ENCODE measurements around the gene UQCR10.

UQCR10 gene

GRCh38 chr22:29755889-29756288 is 11.3 kb upstream of the UQCR10 start:
- in situ Hi-C loops (cut with HindIII; ENCODE audit: low pct_ligation_motif_present, low pct_unique_long_range_greater_than_20kb, low sequenced_read_pairs), result no loop called here
- DNase-seq, result no peak

- in situ Hi-C loops (cut with HindIII; ENCODE audit: low pct_ligation_motif_present, low pct_unique_long_range_greater_than_20kb, low sequenced_read_pairs), result no loop called here
- DNase-seq, result no peak
These were observed 10.8 kb upstream of the UQCR10 start for GRCh38 chr22:29756341-29756740.

- in situ Hi-C loops (cut with HindIII; ENCODE audit: low pct_ligation_motif_present, low pct_unique_long_range_greater_than_20kb, low sequenced_read_pairs), result no loop called here
- no peak for DNase-seq
These were observed 10.1 kb upstream of the UQCR10 start for GRCh38 chr22:29757096-29757495.

GRCh38 chr22:29758068-29758622 is 9.0 kb upstream of the UQCR10 start:
- in situ Hi-C loops (cut with HindIII; ENCODE audit: low pct_ligation_motif_present, low pct_unique_long_range_greater_than_20kb, low sequenced_read_pairs), result no loop called here
- no peak for DNase-seq

- in situ Hi-C loops (cut with HindIII; ENCODE audit: low pct_ligation_motif_present, low pct_unique_long_range_greater_than_20kb, low sequenced_read_pairs), result no loop called here
- DNase-seq, result no peak
These were observed 8.2 kb upstream of the UQCR10 start for GRCh38 chr22:29758959-29759358.

GRCh38 chr22:29762263-29762662 is 4.9 kb upstream of the UQCR10 start:
- no peak for DNase-seq
- in situ Hi-C loops (cut with HindIII; ENCODE audit: low pct_ligation_motif_present, low pct_unique_long_range_greater_than_20kb, low sequenced_read_pairs), result no loop called here

- in situ Hi-C loops (cut with HindIII; ENCODE audit: low pct_ligation_motif_present, low pct_unique_long_range_greater_than_20kb, low sequenced_read_pairs), result no loop called here
- no peak for DNase-seq
These were observed 1.1 kb upstream of the UQCR10 start for GRCh38 chr22:29765905-29766631.

GRCh38 chr22:29766632-29767170 is 468 bp upstream of the UQCR10 start, which contains the start of gene ZMAT5:
Gene ZMAT5 (minus strand): TSS chr22:29767007. CDS start chr22:29748544, 18,463 bp downstream.
- peak; percentile 97 for DNase-seq
- in situ Hi-C loops (cut with HindIII; ENCODE audit: low pct_ligation_motif_present, low pct_unique_long_range_greater_than_20kb, low sequenced_read_pairs), result no loop called here

GRCh38 chr22:29768052-29768693 is 1.0 kb downstream of the UQCR10 start:
- in situ Hi-C loops (cut with HindIII; ENCODE audit: low pct_ligation_motif_present, low pct_unique_long_range_greater_than_20kb, low sequenced_read_pairs), result no loop called here

GRCh38 chr22:29769723-29770321 is 2.7 kb downstream of the UQCR10 start:
- in situ Hi-C loops (cut with HindIII; ENCODE audit: low pct_ligation_motif_present, low pct_unique_long_range_greater_than_20kb, low sequenced_read_pairs), result no loop called here

More at GRCh38 chr22:29768052-29768693, 1.0 kb downstream of the UQCR10 start:
- no peak for DNase-seq

GRCh38 chr22:29772170-29772641 is 5.0 kb downstream of the UQCR10 start:
- DNase-seq, result peak; percentile 46
- in situ Hi-C loops (cut with HindIII; ENCODE audit: low pct_ligation_motif_present, low pct_unique_long_range_greater_than_20kb, low sequenced_read_pairs), result no loop called here

More at GRCh38 chr22:29769723-29770321, 2.7 kb downstream of the UQCR10 start:
- no peak for DNase-seq

GRCh38 chr22:29773233-29773632 is 6.1 kb downstream of the UQCR10 start:
- peak; percentile 18 for DNase-seq

GRCh38 chr22:29780220-29780619 is 13.1 kb downstream of the UQCR10 start:
- no peak for DNase-seq
- in situ Hi-C loops (cut with HindIII; ENCODE audit: low pct_ligation_motif_present, low pct_unique_long_range_greater_than_20kb, low sequenced_read_pairs), result no loop called here

More at GRCh38 chr22:29773233-29773632, 6.1 kb downstream of the UQCR10 start:
- in situ Hi-C loops (cut with HindIII; ENCODE audit: low pct_ligation_motif_present, low pct_unique_long_range_greater_than_20kb, low sequenced_read_pairs), result no loop called here

GRCh38 chr22:29780748-29781676 is 13.8 kb downstream of the UQCR10 start:
- DNase-seq, result peak; percentile 66
- in situ Hi-C loops (cut with HindIII; ENCODE audit: low pct_ligation_motif_present, low pct_unique_long_range_greater_than_20kb, low sequenced_read_pairs), result no loop called here

- in situ Hi-C loops (cut with HindIII; ENCODE audit: low pct_ligation_motif_present, low pct_unique_long_range_greater_than_20kb, low sequenced_read_pairs), result no loop called here
These were observed 15.1 kb downstream of the UQCR10 start for GRCh38 chr22:29782061-29782845.

GRCh38 chr22:29784451-29785361 is 17.5 kb downstream of the UQCR10 start:
- in situ Hi-C loops (cut with HindIII; ENCODE audit: low pct_ligation_motif_present, low pct_unique_long_range_greater_than_20kb, low sequenced_read_pairs), result no loop called here
- DNase-seq, result no peak

More at GRCh38 chr22:29782061-29782845, 15.1 kb downstream of the UQCR10 start:
- DNase-seq, result no peak

Data from ACHN (cell line).